H1 (cell line): ENCODE results near the gene AASDHPPT. TPM values are rescaled to one million over a fixed set of nuclear protein-coding genes. Genes with fewer than 3 reads are reported as not detected.

Experiments used
- CTCF ChIA-PET: fragments of 300-600 bp; sonication (Branson Sonifier 250); formaldehyde crosslinking; loops from one replicate; lab custom pipeline; 2021; ENCODE audit not compliant: partially characterized antibody; lab: Charles Lee
- POLR2A ChIA-PET: fragments of 300-600 bp; sonication (Branson Sonifier 250); formaldehyde crosslinking; loops from one replicate; lab custom pipeline; 2021; ENCODE audit warnings: inconsistent platforms; ENCODE audit not compliant: partially characterized antibody; lab: Charles Lee
- DNase-seq, 2 experiments: peaks; one replicate each; pipeline versions ENCODE4 v3.0.0 to v3.0.0-alpha.2; 2010 to 2022; ENCODE audit warnings: low spot score in 2 of 2, low read depth in 1 of 2, mixed read lengths in 1 of 2
- FAIRE-seq: peaks from 2 replicates; lab custom pipeline; 2011; peaks lifted over from hg19 to GRCh38; lab: Jason Lieb, UNC
- H2AFZ ChIP-seq: 2 replicates; pipeline ENCODE4 v1.8.1; 2012; ENCODE audit warnings: low read length, inconsistent platforms
- H2AK5ac ChIP-seq: 2 replicates; pipeline ENCODE4 v1.6.1; 2013; ENCODE audit warnings: low read depth, low read length
- H2BK120ac ChIP-seq: replicated peaks from 2 replicates; pipeline ENCODE3; 2013; ENCODE audit warnings: low read depth, low read length, inconsistent platforms
- H2BK12ac ChIP-seq: 2 replicates; pipeline ENCODE4 v1.6.1; 2013; ENCODE audit warnings: low read depth, low read length
- H2BK15ac ChIP-seq: 2 replicates; pipeline ENCODE4 v1.6.1; 2013; ENCODE audit warnings: low read length
- H2BK20ac ChIP-seq: 2 replicates; pipeline ENCODE4 v1.6.1; 2013; ENCODE audit warnings: low read length
- H2BK5ac ChIP-seq: 2 replicates; pipeline ENCODE4 v1.6.1; 2013; ENCODE audit warnings: low read depth, low read length
- H3K14ac ChIP-seq: 2 replicates; pipeline ENCODE4 v1.6.1; 2013; ENCODE audit warnings: inconsistent platforms; ENCODE audit not compliant: insufficient read length
- H3K18ac ChIP-seq: 2 replicates; pipeline ENCODE4 v1.6.1; 2013; ENCODE audit warnings: low read length; ENCODE audit errors: extremely low read depth
- H3K23ac ChIP-seq: 2 replicates; pipeline ENCODE4 v1.6.1; 2013; ENCODE audit warnings: inconsistent platforms; ENCODE audit not compliant: insufficient read length
- H3K23me2 ChIP-seq: 2 replicates; pipeline ENCODE4 v1.6.1; 2013; ENCODE audit warnings: low read depth, low read length
- H3K27ac ChIP-seq: 2 replicates; pipeline ENCODE4 v1.6.1; 2011; ENCODE audit warnings: low read depth, low read length, inconsistent platforms
- H3K27me3 ChIP-seq, 4 experiments: replicated peaks in 1 of 4; 1 replicate in 1 of 4; 2 replicates in 3 of 4; pipeline versions ENCODE4 v1.6.1 to v1.8.1; 2011 to 2013; ENCODE audit warnings: low read length in 3 of 4, mild to moderate bottlenecking in 3 of 4, inconsistent platforms in 2 of 4, mixed read lengths in 2 of 4, moderate library complexity in 1 of 4; ENCODE audit not compliant: control insufficient read depth in 3 of 4, insufficient read depth in 3 of 4; ENCODE audit errors: extremely low read depth in 1 of 4
- H3K36me3 ChIP-seq, 4 experiments: 2 replicates each; pipeline versions ENCODE4 v1.6.1 to v1.8.1; 2011 to 2013; ENCODE audit warnings: mild to moderate bottlenecking in 4 of 4, low read length in 3 of 4, moderate library complexity in 2 of 4, control low read depth in 1 of 4, inconsistent platforms in 1 of 4; ENCODE audit not compliant: insufficient read depth in 4 of 4, control insufficient read depth in 2 of 4
- H3K4ac ChIP-seq: replicated peaks from 2 replicates; pipeline ENCODE3; 2013; ENCODE audit warnings: low read length, low read depth, mixed read lengths, inconsistent platforms; ENCODE audit not compliant: insufficient read length
- H3K4me1 ChIP-seq, 4 experiments: replicated peaks in 1 of 4; 1 replicate in 1 of 4; 2 replicates in 3 of 4; pipeline versions ENCODE4 v1.6.1 to v1.8.1; 2011 to 2013; ENCODE audit warnings: low read length in 3 of 4, inconsistent platforms in 2 of 4, mixed read lengths in 1 of 4; ENCODE audit not compliant: insufficient read depth in 4 of 4, control insufficient read depth in 3 of 4
- H3K4me2 ChIP-seq, 2 experiments: 2 replicates each; pipeline versions ENCODE4 v1.6.1 to v1.8.1; 2011 to 2013; ENCODE audit warnings: low read depth in 2 of 2, low read length in 2 of 2, control low read depth in 1 of 2, inconsistent platforms in 1 of 2, mild to moderate bottlenecking in 1 of 2; ENCODE audit not compliant: insufficient read depth in 1 of 2
- H3K4me3 ChIP-seq, 4 experiments: fragments of 200-600, 300-600 bp in 1 of 4; sonication (generic), shearing (Covaris generic), sonication (Bioruptor Twin) in 1 of 4; 2 replicates each; pipeline versions ENCODE4 v1.5.1 to v1.8.1; 2011 to 2016; ENCODE audit warnings: low read length in 4 of 4, low read depth in 3 of 4, control low read depth in 2 of 4, inconsistent platforms in 2 of 4, mild to moderate bottlenecking in 2 of 4, mixed read lengths in 1 of 4, moderate library complexity in 1 of 4; ENCODE audit not compliant: insufficient read depth in 2 of 4; ENCODE audit errors: extremely low read depth in 1 of 4
- H3K56ac ChIP-seq: replicated peaks from 2 replicates; pipeline ENCODE3; 2013; ENCODE audit warnings: low read depth, mild to moderate bottlenecking, mixed read lengths, low read length, inconsistent platforms; ENCODE audit not compliant: insufficient read length
- H3K79me1 ChIP-seq: 2 replicates; pipeline ENCODE4 v1.6.1; 2013; ENCODE audit warnings: low read depth, low read length, control low read depth
- H3K79me2 ChIP-seq, 2 experiments: 2 replicates each; pipeline versions ENCODE4 v1.6.1 to v1.8.1; 2012 to 2013; ENCODE audit warnings: low read length in 2 of 2, mild to moderate bottlenecking in 2 of 2, inconsistent platforms in 1 of 2; ENCODE audit not compliant: insufficient read depth in 2 of 2, control insufficient read depth in 1 of 2
- H3K9ac ChIP-seq, 4 experiments: replicated peaks in 1 of 4; 1 replicate in 1 of 4; 2 replicates in 3 of 4; pipeline versions ENCODE4 v1.6.1 to v1.8.1; 2011 to 2013; ENCODE audit warnings: low read depth in 3 of 4, low read length in 3 of 4, control low read depth in 2 of 4, mild to moderate bottlenecking in 2 of 4, moderate library complexity in 2 of 4, inconsistent platforms in 1 of 4; ENCODE audit errors: extremely low read depth in 1 of 4
- H3K9me3 ChIP-seq, 2 experiments: 2 replicates each; pipeline versions ENCODE4 v1.6.1 to v1.8.1; 2012 to 2013; ENCODE audit warnings: mild to moderate bottlenecking in 2 of 2, moderate library complexity in 2 of 2, control low read depth in 1 of 2, inconsistent platforms in 1 of 2, low read depth in 1 of 2, low read length in 1 of 2, mixed read lengths in 1 of 2; ENCODE audit not compliant: insufficient read depth in 2 of 2
- H4K20me1 ChIP-seq, 2 experiments: replicated peaks in 1 of 2; 2 replicates each; pipeline versions ENCODE3 to v1.8.1; 2011 to 2013; ENCODE audit warnings: inconsistent platforms in 2 of 2, low read length in 2 of 2, mild to moderate bottlenecking in 1 of 2; ENCODE audit not compliant: insufficient read depth in 2 of 2, control insufficient read depth in 1 of 2
- H4K5ac ChIP-seq: 2 replicates; pipeline ENCODE4 v1.6.1; 2013; ENCODE audit warnings: low read length, low read depth, mixed read lengths, inconsistent platforms; ENCODE audit not compliant: insufficient read length
- H4K8ac ChIP-seq: 2 replicates; pipeline ENCODE4 v1.8.0; 2013; ENCODE audit warnings: mild to moderate bottlenecking, moderate library complexity, low read length, inconsistent platforms; ENCODE audit not compliant: insufficient read depth; ENCODE audit errors: extremely low read depth
- H4K91ac ChIP-seq: replicated peaks from 2 replicates; pipeline ENCODE3; 2013; ENCODE audit warnings: low read length, mixed read lengths, inconsistent platforms; ENCODE audit not compliant: insufficient read length
- GABPA ChIP-seq: IDR thresholded peaks from 2 replicates; pipeline ENCODE4 v1.6.1; 2011; ENCODE audit warnings: mild to moderate bottlenecking, low read length, moderate library complexity, borderline replicate concordance; ENCODE audit not compliant: insufficient read depth
- WGBS, 2 experiments: shearing (Covaris generic) in 1 of 2; methylation state at CpG; one replicate each; pipeline versions ENCODE4 v1.1.6 to v1.1.7; 2013 to 2015; ENCODE audit warnings: low lambda C conversion rate in 2 of 2, mixed read lengths in 2 of 2, inconsistent platforms in 1 of 2, low coverage in 1 of 2, missing lambda C conversion rate in 1 of 2; ENCODE audit not compliant: insufficient replicate concordance in 2 of 2, insufficient coverage in 1 of 2, insufficient read length in 1 of 2; ENCODE audit errors: extremely low coverage in 1 of 2, missing lambda C conversion rate in 1 of 2; 5-methylcytosine and 5-hydroxymethylcytosine counted together
- polyA plus RNA-seq, 7 experiments: library from polyadenylated mRNA; depleted of rRNA in 3 of 7; stranded (reverse) in 5 of 7; unstranded in 2 of 7; fragments of >200 nt in 5 of 7; fragments of 200-250 nt in 2 of 7; gene quantifications; 1 replicate in 5 of 7; 2 replicates in 1 of 7; 4 replicates in 1 of 7; pipeline versions ENCODE4 v1.2.1 to v1.2.3, GENCODE V29; 2011 to 2013; ENCODE audit warnings: missing spikeins in 2 of 7, mixed read lengths in 2 of 7
- total RNA-seq: library from RNA; stranded (reverse); fragmentation: NEBNext Ultra II Directional; extraction: Animal tissue kit (Norgen Biotek cat#: 25700); gene quantifications from 2 replicates; pipeline ENCODE4 v1.2.1, GENCODE V29; 2021

Gene AASDHPPT
- total and polyA plus RNA-seq, 2 of the 8 experiments (the other 6 are each of a cell fraction or from before 2014, with no cell fraction given), result 15.7 to 42.2 TPM

- POLR2A ChIA-PET, result no interaction called here
- Histone ChIP-seq H3K4me3 (no peak overlapping the region; a peak in 1 of 8 replicates), H4K8ac (no peak overlapping the region), H2BK5ac (no peak overlapping the region), H2BK15ac (no peak overlapping the region), H2AK5ac (no peak overlapping the region), H2BK12ac (no peak overlapping the region), H2BK20ac (no peak overlapping the region), H2BK120ac (no peak overlapping the region), H3K56ac (no peak overlapping the region), H3K4me2 (no peak overlapping the region), H2AFZ (no peak overlapping the region), H3K79me1 (no peaks in the 10 kb centered on the region), H4K20me1 (no peaks in the 10 kb centered on the region), H3K4ac (no peak overlapping the region), H3K27ac (no peak overlapping the region), H3K9me3 (no peaks in the 10 kb centered on the region), H3K18ac (no peak overlapping the region), H3K23me2 (no peaks in the 10 kb centered on the region; the same call in 1 of the 2 replicates), H3K14ac (no peak overlapping the region), H3K36me3 (no peaks in the 10 kb centered on the region), H4K91ac (no peak overlapping the region), H3K27me3 (no peaks in the 10 kb centered on the region; a peak in 1 of 7 replicates), H3K9ac (no peak overlapping the region), H3K23ac (no peak overlapping the region), H4K5ac (no peak overlapping the region), H3K79me2 (no peaks in the 10 kb centered on the region), H3K4me1 (no peaks in the 10 kb centered on the region; a peak in 1 of 7 replicates)
- WGBS, 2 experiments, result 66% methylated on average over 2 of the region's 2 CpGs; no CpG with 5 or more reads in 1 of the 2 experiments
- DNase-seq, result no peak
- no peak for TF ChIP-seq GABPA
- CTCF ChIA-PET, result no interaction called here
- FAIRE-seq, result no peak
Observed at GRCh38 chr11:106128740-106129139, 51.3 kb downstream of the AASDHPPT start.
